Suprapubic skin (tissue), 4 donors: Measurements from ENCODE around the gene MRPL2. TPM values are rescaled to one million over a fixed set of nuclear protein-coding genes. Genes with fewer than 3 reads are reported as not detected.
A peak's percentile ranks its signal among the peaks of the same experiment; 100 is the strongest.

Source experiments
- DNase-seq, 2 donors: peaks; one replicate each; pipeline ENCODE4 v3.0.0-alpha.2; 2019; ENCODE audit warnings: low spot score in 2 of 2
- H3K27ac ChIP-seq: fragments of 200-600 bp; sonication (generic); one replicate; pipeline ENCODE4 v1.5.1; 2019
- H3K27me3 ChIP-seq: fragments of 200-600 bp; sonication (generic); one replicate; pipeline ENCODE4 v1.5.1; 2019
- H3K36me3 ChIP-seq: fragments of 200-600 bp; sonication (generic); one replicate; pipeline ENCODE4 v1.5.1; 2019
- H3K4me1 ChIP-seq: fragments of 200-600 bp; sonication (generic); one replicate; pipeline ENCODE4 v1.5.1; 2019
- H3K4me3 ChIP-seq: fragments of 200-600 bp; sonication (generic); one replicate; pipeline ENCODE4 v1.5.1; 2019; ENCODE audit warnings: mild to moderate bottlenecking
- H3K9me3 ChIP-seq: fragments of 200-600 bp; sonication (generic); one replicate; pipeline ENCODE4 v1.5.1; 2019
- EP300 ChIP-seq: sonication (generic); formaldehyde crosslinking; IDR thresholded peaks from one replicate; pipeline ENCODE4 v1.6.1; 2017; ENCODE audit warnings: antibody characterized with exemption
- POLR2A ChIP-seq, 2 donors: fragments of 450-650 bp; IDR thresholded peaks; one replicate each; pipeline ENCODE4 v1.6.1; 2017; ENCODE audit warnings: antibody characterized with exemption in 2 of 2, mild to moderate bottlenecking in 2 of 2, moderate library complexity in 2 of 2
- POLR2AphosphoS5 ChIP-seq, 3 donors: sonication (generic); formaldehyde crosslinking; IDR thresholded peaks; one replicate each; pipeline ENCODE4 v1.6.1; 2017; ENCODE audit warnings: antibody characterized with exemption in 3 of 3
- WGBS: methylation state at CpG from one replicate; pipeline ENCODE4 v1.1.5; 2018; 5-methylcytosine and 5-hydroxymethylcytosine counted together
- total RNA-seq, 4 donors: library from RNA; depleted of rRNA; stranded (reverse); fragments of >200 nt; gene quantifications; one replicate each; pipeline ENCODE4 v1.1.0, GENCODE V29; 2016
- TF ChIP-seq, protein P1 (sequence below), 2 donors: fragments of 200-600 bp in 1 of 2; fragments of 450-650 bp in 1 of 2; sonication (generic) in 1 of 2; IDR thresholded peaks; one replicate each; pipeline ENCODE4 v1.5.1; 2016 to 2019; ENCODE audit warnings: antibody characterized with exemption in 2 of 2, mild to moderate bottlenecking in 1 of 2, moderate library complexity in 1 of 2

The MRPL2 gene
- total RNA-seq, 4 donors from 2014 or later = 21.2 to 38.1 (median 25.9) TPM

DNA sequence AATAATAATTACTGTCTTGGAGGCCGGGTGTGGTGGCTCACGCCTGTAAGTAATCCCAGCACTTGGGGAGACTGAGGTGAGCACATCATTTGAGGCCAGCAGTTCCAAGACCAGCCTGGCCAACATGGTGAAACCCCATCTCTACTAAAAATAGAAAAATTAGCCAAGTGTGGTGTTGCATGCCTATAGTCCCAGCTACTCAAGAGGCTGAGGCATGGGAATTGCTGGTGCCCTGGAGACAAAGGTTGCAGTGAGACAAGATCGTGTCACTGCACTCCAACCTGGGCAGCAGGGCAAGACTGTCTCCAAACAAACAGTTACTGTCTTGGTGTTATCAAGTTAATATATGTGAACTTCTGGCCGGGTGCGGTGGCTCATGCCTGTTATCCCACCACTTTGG is 32.9 kb downstream of the MRPL2 start:
- peaks cover 22% of the 10 kb centered on the region for H3K4me1 ChIP-seq
- no peak overlapping the region for H3K4me3 ChIP-seq
- no peaks in the 10 kb centered on the region for H3K27me3 ChIP-seq
- DNase-seq = no peak
- H3K36me3 ChIP-seq = peaks cover 70% of the 10 kb centered on the region
- 97% methylated on average over 5 of the region's 5 CpGs for WGBS
- H3K27ac ChIP-seq = no peak overlapping the region
- no peaks in the 10 kb centered on the region for H3K9me3 ChIP-seq
- no peak for TF ChIP-seq POLR2AphosphoS5 (IDR thresholded peaks at IDR 0.05)
- no peak for TF ChIP-seq POLR2A (IDR thresholded peaks at IDR 0.05)

DNA sequence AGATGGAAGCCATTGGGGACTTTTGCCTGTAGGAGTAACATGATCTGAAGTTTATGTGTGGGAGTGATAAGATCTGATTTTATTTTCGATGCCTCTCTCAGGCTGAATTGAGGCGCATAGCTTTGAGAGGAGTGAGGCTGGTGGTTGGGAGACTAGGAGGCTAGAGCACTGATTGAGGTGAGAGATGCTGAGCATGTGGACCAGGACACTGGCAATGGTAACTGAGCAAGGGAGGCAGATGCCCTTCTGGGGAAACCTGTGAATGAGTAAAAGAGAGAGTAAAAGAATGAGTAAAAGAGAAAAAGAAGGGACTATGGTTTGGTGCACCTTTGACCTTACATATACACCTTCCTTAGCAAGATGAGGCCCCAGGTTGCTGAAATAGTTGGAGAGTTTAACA is 34.8 kb downstream of the MRPL2 start:
- no peak for DNase-seq
- H3K9me3 ChIP-seq = no peaks in the 10 kb centered on the region
- no peak overlapping the region for H3K4me3 ChIP-seq
- H3K36me3 ChIP-seq = peaks cover 53% of the 10 kb centered on the region
- H3K27me3 ChIP-seq = no peaks in the 10 kb centered on the region
- TF ChIP-seq POLR2A (IDR thresholded peaks at IDR 0.05) = no peak
- no peak for TF ChIP-seq EP300
- TF ChIP-seq, protein P1, sequence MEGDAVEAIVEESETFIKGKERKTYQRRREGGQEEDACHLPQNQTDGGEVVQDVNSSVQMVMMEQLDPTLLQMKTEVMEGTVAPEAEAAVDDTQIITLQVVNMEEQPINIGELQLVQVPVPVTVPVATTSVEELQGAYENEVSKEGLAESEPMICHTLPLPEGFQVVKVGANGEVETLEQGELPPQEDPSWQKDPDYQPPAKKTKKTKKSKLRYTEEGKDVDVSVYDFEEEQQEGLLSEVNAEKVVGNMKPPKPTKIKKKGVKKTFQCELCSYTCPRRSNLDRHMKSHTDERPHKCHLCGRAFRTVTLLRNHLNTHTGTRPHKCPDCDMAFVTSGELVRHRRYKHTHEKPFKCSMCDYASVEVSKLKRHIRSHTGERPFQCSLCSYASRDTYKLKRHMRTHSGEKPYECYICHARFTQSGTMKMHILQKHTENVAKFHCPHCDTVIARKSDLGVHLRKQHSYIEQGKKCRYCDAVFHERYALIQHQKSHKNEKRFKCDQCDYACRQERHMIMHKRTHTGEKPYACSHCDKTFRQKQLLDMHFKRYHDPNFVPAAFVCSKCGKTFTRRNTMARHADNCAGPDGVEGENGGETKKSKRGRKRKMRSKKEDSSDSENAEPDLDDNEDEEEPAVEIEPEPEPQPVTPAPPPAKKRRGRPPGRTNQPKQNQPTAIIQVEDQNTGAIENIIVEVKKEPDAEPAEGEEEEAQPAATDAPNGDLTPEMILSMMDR (IDR thresholded peaks at IDR 0.05) = no peak
- TF ChIP-seq POLR2AphosphoS5 (IDR thresholded peaks at IDR 0.05) = no peak
- H3K27ac ChIP-seq = no peak overlapping the region
- peaks cover 30% of the 10 kb centered on the region for H3K4me1 ChIP-seq
- 82% methylated on average over 2 of the region's 2 CpGs for WGBS

DNA sequence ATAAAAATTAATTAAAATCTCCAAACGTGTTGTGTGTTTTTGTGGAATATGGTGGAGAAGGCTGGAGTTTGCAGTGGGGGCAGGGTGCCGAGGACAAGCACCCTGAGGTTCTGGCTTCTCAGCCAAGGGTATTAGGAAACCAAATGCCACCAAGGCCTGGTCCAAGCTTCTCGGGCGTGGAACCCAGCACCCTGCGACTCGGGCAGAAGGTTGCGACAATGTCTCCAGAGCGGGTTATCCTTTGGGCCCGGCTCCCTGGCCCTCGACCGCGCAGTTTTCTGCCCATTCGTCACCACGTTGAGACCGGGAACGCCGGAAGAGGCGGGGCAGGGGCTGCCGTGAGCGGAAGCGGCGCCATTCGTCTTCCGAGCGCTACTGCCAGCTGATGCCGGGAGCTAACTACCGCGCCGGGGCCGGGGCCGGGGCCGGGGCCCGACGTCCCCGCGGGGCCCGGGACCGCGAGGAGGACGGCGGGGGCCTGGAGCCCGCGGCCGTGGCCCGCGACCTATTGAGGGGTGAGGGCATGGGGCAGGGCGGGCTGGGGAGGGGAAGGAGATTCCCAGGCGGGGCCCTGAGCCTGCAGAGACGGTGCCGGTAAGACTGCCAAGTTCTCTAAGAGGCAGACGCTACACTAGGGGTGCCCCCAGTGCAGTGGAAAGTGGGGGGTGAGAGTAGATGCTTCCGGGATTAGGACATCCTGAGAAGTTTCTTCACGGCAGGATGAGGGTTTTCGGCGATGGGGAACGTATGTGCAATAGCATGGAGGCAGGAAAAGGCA is 37.8 kb downstream of the MRPL2 start, which contains the start of gene RRP36:
RRP36 (plus strand) TSS at position 354 of the 778 bp plus-strand sequence; CDS start at position 386, 32 bp downstream.
- WGBS = under 1% methylated on average over 25 of the region's 56 CpGs
- H3K4me1 ChIP-seq = peaks cover 38% of the 10 kb centered on the region
- no peaks in the 10 kb centered on the region for H3K27me3 ChIP-seq
- peak within 1 kb of the TSS; percentile 95 for H3K4me3 ChIP-seq
- peaks cover 42% of the 10 kb centered on the region for H3K36me3 ChIP-seq
- TF ChIP-seq, protein P1 (IDR thresholded peaks at IDR 0.05) = no peak
- TF ChIP-seq POLR2A (IDR thresholded peaks at IDR 0.05) (peak in 1 of 2 donors; percentile 36), POLR2AphosphoS5 (IDR thresholded peaks at IDR 0.05) (peak in 1 of 3 donors; percentile 53), EP300 (no peak)
- H3K27ac ChIP-seq = peak within 1 kb of the TSS; percentile 89
- no peaks in the 10 kb centered on the region for H3K9me3 ChIP-seq
- peak; percentile 89 to 92 for DNase-seq

DNA sequence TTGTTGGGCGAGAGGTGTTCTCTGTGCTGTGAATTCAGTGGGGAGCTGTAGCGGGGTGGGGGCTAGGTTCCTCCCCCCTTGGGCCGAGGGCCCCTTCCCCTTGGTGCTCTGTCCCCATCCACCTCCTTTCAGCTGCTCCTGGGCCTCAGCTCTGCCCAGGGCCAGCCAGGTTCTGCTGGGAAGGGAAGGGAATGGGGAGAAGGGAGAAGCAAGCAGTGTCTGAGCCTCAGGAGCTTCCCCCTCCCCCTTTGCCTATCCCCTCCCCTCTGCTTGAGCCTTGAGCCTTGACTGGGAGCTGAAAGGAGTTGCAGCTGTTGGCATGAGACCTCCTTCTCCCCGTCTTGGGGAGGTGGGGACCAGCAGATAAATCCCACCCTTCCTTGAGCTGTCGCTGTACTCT is 38.4 kb downstream of the MRPL2 start:
- Histone ChIP-seq H3K4me3 (peak overlapping the region; percentile 95), H3K4me1 (peaks cover 44% of the 10 kb centered on the region), H3K9me3 (no peaks in the 10 kb centered on the region), H3K27ac (peak overlapping the region; percentile 89), H3K27me3 (no peaks in the 10 kb centered on the region), H3K36me3 (peaks cover 36% of the 10 kb centered on the region)
- no peak for DNase-seq
- 51% methylated on average over 5 of the region's 5 CpGs for WGBS
- no peak for TF ChIP-seq POLR2A (IDR thresholded peaks at IDR 0.05)

DNA sequence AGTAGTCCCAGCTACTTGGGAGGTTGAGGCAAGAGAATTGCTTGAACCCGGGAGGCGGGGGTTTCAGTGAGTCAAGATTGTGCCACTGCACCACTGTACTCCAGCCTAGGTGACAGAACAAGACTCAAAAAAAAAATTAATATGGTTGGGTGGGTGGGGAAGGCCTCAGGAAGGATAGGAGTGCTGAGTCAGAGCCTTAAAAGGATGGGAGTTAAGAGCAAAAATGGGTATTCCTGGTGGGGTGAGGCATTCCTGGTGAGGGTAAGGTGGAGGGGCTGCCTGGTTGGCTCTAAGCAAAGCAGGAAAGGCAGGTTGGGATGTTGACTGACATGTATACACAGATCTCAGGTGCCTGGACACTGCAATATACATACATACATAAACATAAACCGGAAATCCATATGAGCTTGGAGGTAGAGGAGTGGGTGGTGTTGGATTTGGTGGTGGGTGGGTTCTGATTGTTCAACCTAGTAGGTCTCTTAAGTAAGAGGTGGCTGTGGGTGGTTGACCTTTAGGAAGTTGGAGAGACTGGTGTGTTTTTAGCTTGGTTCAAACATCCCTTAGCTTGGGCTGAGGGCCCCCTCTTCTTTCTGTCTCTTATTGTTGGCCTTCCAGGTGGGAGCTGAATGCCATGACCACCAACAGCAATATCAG is 39.1 kb downstream of the MRPL2 start:
- TF ChIP-seq, protein P1 (IDR thresholded peaks at IDR 0.05) = no peak
- TF ChIP-seq POLR2AphosphoS5 (IDR thresholded peaks at IDR 0.05) (no peak), EP300 (no peak), POLR2A (IDR thresholded peaks at IDR 0.05) (no peak)
- no peak for DNase-seq
- Histone ChIP-seq H3K4me1 (peaks cover 49% of the 10 kb centered on the region), H3K9me3 (no peaks in the 10 kb centered on the region), H3K36me3 (peaks cover 29% of the 10 kb centered on the region), H3K27me3 (no peaks in the 10 kb centered on the region), H3K27ac (no peak overlapping the region), H3K4me3 (no peak overlapping the region)
- whole genome bisulfite sequencing = 93% methylated on average over 3 of the region's 3 CpGs

DNA sequence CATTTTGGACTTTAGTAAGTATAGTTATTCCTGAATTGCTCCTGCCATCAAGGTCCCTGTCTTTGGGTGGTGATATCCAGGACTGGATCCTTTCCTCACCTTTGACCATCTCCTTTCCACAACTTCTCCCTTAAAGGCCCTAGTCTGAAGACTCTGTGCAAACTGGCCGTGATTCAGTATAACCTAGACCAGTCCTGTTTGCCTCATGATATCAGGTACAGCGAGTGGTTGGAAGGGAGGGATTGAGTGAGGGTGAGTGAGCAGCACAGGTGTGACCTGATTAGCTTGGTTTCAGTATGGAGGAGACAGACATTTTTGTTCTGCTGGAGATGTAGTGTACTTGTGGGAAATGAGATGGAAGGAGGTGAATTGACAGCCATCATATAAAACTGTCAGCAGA is 40.1 kb downstream of the MRPL2 start:
- 94% methylated on average over 2 of the region's 2 CpGs for WGBS

More for the DNA sequence above, 40.1 kb downstream of the MRPL2 start:
- Histone ChIP-seq H3K9me3 (no peaks in the 10 kb centered on the region), H3K36me3 (peaks cover 19% of the 10 kb centered on the region), H3K4me1 (peaks cover 54% of the 10 kb centered on the region), H3K27ac (no peak overlapping the region), H3K27me3 (no peaks in the 10 kb centered on the region), H3K4me3 (no peak overlapping the region)
- TF ChIP-seq, protein P1 (IDR thresholded peaks at IDR 0.05) = no peak
- no peak for TF ChIP-seq POLR2A (IDR thresholded peaks at IDR 0.05)
- no peak for DNase-seq
